Measurements from ENCODE around the gene HSD11B1.

HSD11B1 gene

GRCh38 chr1:209768354-209768774 lies 63.7 kb downstream of the HSD11B1 start:
- DNase-seq: peak; percentile 98
- TF ChIP-seq CTCF (IDR thresholded peaks at IDR 0.05; ENCODE audit: low read length) (no peak), EZH2 (optimal IDR thresholded peaks at IDR 0.05; ENCODE audit: low read depth, low read length) (no peak), EZH2phosphoT487 (IDR thresholded peaks at IDR 0.05; ENCODE audit: low read length) (no peak)
- Histone ChIP-seq H3K9me3 (replicated peaks; ENCODE audit: insufficient read depth, low read length) (no peaks in the 10 kb centered on the region), H4K20me1 (ENCODE audit: insufficient read depth, low read length) (no peaks in the 10 kb centered on the region), H3K9ac (ENCODE audit: low read length) (peak overlapping the region; percentile 80), H3K9me2 (replicated peaks; ENCODE audit: insufficient read depth, low read length) (no peaks in the 10 kb centered on the region), H3K36me3 (replicated peaks; ENCODE audit: insufficient read depth, low read length) (no peaks in the 10 kb centered on the region), H2AFZ (ENCODE audit: low read length) (peak overlapping the region; percentile 28; the same call in 1 of the 2 replicates), H3K4me1 (ENCODE audit: low read length) (peaks cover 36% of the 10 kb centered on the region), H3K4me3 (ENCODE audit: low read length) (peak overlapping the region; percentile 60), H3K79me2 (ENCODE audit: low read length) (peaks cover 20% of the 10 kb centered on the region), H3K4me2 (ENCODE audit: low read depth, low read length) (peak overlapping the region; percentile 75), H3K27ac (ENCODE audit: low read length) (peak overlapping the region; percentile 92), H3F3A (ENCODE audit: insufficient read depth, low read length) (peaks cover 38% of the 10 kb centered on the region), H3K27me3 (replicated peaks; ENCODE audit: insufficient read depth, low read length) (no peaks in the 10 kb centered on the region)

GRCh38 chr1:209769171-209769904 lies 64.7 kb downstream of the HSD11B1 start:
- H3K4me2 ChIP-seq (ENCODE audit: low read depth, low read length): peak overlapping the region; percentile 75
- H2AFZ ChIP-seq (ENCODE audit: low read length): peak overlapping the region; percentile 28
- H3K9ac ChIP-seq (ENCODE audit: low read length): peak overlapping the region; percentile 80
- no peaks in the 10 kb centered on the region for H3K27me3 ChIP-seq (replicated peaks; ENCODE audit: insufficient read depth, low read length)
- peaks cover 20% of the 10 kb centered on the region for H3K79me2 ChIP-seq (ENCODE audit: low read length)
- H3K4me3 ChIP-seq (ENCODE audit: low read length): peak overlapping the region; percentile 60
- TF ChIP-seq EZH2phosphoT487 (IDR thresholded peaks at IDR 0.05; ENCODE audit: low read length) (no peak), CTCF (IDR thresholded peaks at IDR 0.05; ENCODE audit: low read length) (no peak), EZH2 (optimal IDR thresholded peaks at IDR 0.05; ENCODE audit: low read depth, low read length) (no peak)
- no peaks in the 10 kb centered on the region for H3K9me3 ChIP-seq (replicated peaks; ENCODE audit: insufficient read depth, low read length)
- H3K4me1 ChIP-seq (ENCODE audit: low read length): peaks cover 46% of the 10 kb centered on the region
- DNase-seq: peak; percentile 87
- H3K36me3 ChIP-seq (replicated peaks; ENCODE audit: insufficient read depth, low read length): no peaks in the 10 kb centered on the region; the same call in 1 of the 2 replicates
- H3K27ac ChIP-seq (ENCODE audit: low read length): peak overlapping the region; percentile 92
- H3K9me2 ChIP-seq (replicated peaks; ENCODE audit: insufficient read depth, low read length): no peaks in the 10 kb centered on the region
- no peaks in the 10 kb centered on the region for H4K20me1 ChIP-seq (ENCODE audit: insufficient read depth, low read length)
- H3F3A ChIP-seq (ENCODE audit: insufficient read depth, low read length): peaks cover 42% of the 10 kb centered on the region

GRCh38 chr1:209769971-209770370 lies 65.3 kb downstream of the HSD11B1 start:
- peaks cover 52% of the 10 kb centered on the region for H3K4me1 ChIP-seq (ENCODE audit: low read length)
- no peaks in the 10 kb centered on the region for H4K20me1 ChIP-seq (ENCODE audit: insufficient read depth, low read length)
- no peak for DNase-seq
- H3F3A ChIP-seq (ENCODE audit: insufficient read depth, low read length): peaks cover 42% of the 10 kb centered on the region
- H3K4me3 ChIP-seq (ENCODE audit: low read length): peak overlapping the region; percentile 60
- H3K27me3 ChIP-seq (replicated peaks; ENCODE audit: insufficient read depth, low read length): no peaks in the 10 kb centered on the region
- peak overlapping the region; percentile 80; the same call in 1 of the 2 replicates for H3K9ac ChIP-seq (ENCODE audit: low read length)
- peak overlapping the region; percentile 75 for H3K4me2 ChIP-seq (ENCODE audit: low read depth, low read length)
- peak overlapping the region; percentile 92; the same call in 1 of the 2 replicates for H3K27ac ChIP-seq (ENCODE audit: low read length)
- peaks cover under 1% of the 10 kb centered on the region; the same call in 1 of the 2 replicates for H3K36me3 ChIP-seq (replicated peaks; ENCODE audit: insufficient read depth, low read length)
- H3K9me3 ChIP-seq (replicated peaks; ENCODE audit: insufficient read depth, low read length): no peaks in the 10 kb centered on the region
- peak overlapping the region; percentile 20; the same call in 1 of the 2 replicates for H2AFZ ChIP-seq (ENCODE audit: low read length)
- TF ChIP-seq EZH2 (optimal IDR thresholded peaks at IDR 0.05; ENCODE audit: low read depth, low read length) (no peak), CTCF (IDR thresholded peaks at IDR 0.05; ENCODE audit: low read length) (no peak), EZH2phosphoT487 (IDR thresholded peaks at IDR 0.05; ENCODE audit: low read length) (no peak)
- H3K9me2 ChIP-seq (replicated peaks; ENCODE audit: insufficient read depth, low read length): no peaks in the 10 kb centered on the region
- H3K79me2 ChIP-seq (ENCODE audit: low read length): peaks cover 20% of the 10 kb centered on the region
